ENCODE results near the gene ZCCHC13.

Gene ZCCHC13

DNA sequence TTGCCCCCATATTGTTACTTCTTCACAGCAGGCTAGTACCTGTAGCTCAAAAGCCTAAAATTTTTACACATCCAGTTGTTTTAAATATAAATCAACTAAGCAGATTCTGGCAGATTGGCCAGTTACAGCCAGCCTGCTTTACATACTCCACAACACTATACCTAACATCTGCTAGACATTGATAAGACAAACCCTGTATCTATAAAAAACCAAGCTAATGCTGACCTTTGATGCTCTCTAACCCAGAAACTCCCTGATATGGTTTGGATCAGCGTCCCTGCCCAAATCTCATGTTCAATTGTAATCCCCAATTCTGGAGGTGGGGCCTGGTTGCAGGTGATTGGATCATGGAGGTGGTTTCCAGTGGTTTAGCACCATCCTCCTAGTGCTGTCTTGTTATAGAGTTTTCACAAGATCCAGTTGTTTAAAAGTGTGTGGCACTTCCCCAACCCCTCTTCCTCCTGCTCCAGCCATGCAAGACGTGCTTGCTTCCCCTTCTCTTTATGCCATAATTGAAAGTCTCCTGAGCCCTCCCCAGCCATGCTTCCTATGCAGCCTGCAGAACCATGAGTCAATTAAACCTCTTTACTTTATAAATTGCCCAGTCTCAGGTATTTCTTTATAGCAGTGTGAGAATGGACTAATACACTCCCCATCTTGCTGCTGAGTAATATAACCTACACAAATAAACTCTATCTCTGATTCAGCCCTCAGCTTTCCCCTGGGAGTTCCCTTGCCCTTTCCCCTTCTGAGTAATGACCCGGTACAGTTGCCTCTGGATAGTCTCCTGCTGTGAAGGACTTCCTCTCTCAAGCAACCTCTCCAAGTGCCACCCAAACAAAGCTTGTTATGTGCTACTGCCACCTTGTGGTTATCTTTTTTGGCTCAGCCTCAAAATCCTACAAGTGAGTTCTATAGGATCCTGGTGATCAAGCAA lies 39.6 kb downstream of the ZCCHC13 start:
- no peak overlapping the region for H3K27ac ChIP-seq
- no peaks in the 10 kb centered on the region for H3K36me3 ChIP-seq
- H3K9me3 ChIP-seq = peaks cover 0 to 7% (median 4%) of the 10 kb centered on the region in 3 donors
- intact Hi-C loops (cut with DNase I; ENCODE audit: low total_unique reads) = loop anchor here (5.0 kb wide), 1 partner anchor 486 kb away; no protein-coding TSS in a partner anchor
- peak; percentile 47 to 66 for DNase-seq
- TF ChIP-seq, protein P1, sequence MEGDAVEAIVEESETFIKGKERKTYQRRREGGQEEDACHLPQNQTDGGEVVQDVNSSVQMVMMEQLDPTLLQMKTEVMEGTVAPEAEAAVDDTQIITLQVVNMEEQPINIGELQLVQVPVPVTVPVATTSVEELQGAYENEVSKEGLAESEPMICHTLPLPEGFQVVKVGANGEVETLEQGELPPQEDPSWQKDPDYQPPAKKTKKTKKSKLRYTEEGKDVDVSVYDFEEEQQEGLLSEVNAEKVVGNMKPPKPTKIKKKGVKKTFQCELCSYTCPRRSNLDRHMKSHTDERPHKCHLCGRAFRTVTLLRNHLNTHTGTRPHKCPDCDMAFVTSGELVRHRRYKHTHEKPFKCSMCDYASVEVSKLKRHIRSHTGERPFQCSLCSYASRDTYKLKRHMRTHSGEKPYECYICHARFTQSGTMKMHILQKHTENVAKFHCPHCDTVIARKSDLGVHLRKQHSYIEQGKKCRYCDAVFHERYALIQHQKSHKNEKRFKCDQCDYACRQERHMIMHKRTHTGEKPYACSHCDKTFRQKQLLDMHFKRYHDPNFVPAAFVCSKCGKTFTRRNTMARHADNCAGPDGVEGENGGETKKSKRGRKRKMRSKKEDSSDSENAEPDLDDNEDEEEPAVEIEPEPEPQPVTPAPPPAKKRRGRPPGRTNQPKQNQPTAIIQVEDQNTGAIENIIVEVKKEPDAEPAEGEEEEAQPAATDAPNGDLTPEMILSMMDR (IDR thresholded peaks at IDR 0.05) = peak; percentile 44 to 52
- H3K27me3 ChIP-seq = no peaks in the 10 kb centered on the region
- no peaks in the 10 kb centered on the region for H3K4me1 ChIP-seq
- H3K4me3 ChIP-seq = no peak overlapping the region

DNA sequence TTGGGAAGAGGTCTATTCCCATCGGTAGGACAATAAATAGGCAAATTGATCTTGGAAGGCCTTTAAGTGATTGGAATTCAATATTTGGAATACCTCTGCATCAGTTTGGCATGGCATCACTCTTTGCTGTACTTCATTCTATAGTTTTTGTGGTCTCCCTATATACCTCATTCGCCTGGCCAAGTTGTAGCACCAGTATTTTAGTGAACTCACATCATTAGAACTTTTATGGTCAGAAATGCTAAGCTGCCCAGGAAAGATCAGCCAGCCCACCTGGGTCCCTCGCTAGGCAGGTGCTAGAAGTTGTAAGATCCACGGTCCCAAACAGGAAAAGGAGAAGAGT lies 40.3 kb downstream of the ZCCHC13 start:
- intact Hi-C loops (cut with DNase I; ENCODE audit: low total_unique reads) = loop anchor here (5.0 kb wide), 1 partner anchor 487 kb away; no protein-coding TSS in a partner anchor
- peaks cover 0 to under 1% (median 0%) of the 10 kb centered on the region in 3 donors for H3K9me3 ChIP-seq
- H3K4me3 ChIP-seq = no peak overlapping the region
- no peak overlapping the region for H3K27ac ChIP-seq
- no peak for DNase-seq
- no peaks in the 10 kb centered on the region for H3K36me3 ChIP-seq
- H3K27me3 ChIP-seq = no peaks in the 10 kb centered on the region
- TF ChIP-seq, protein P1 (IDR thresholded peaks at IDR 0.05) = no peak
- no peaks in the 10 kb centered on the region for H3K4me1 ChIP-seq

GRCh38 chrX:74346088-74346487 lies 42.1 kb downstream of the ZCCHC13 start:
- H3K27me3 ChIP-seq = no peaks in the 10 kb centered on the region
- no peak overlapping the region for H3K27ac ChIP-seq
- no peak overlapping the region for H3K4me3 ChIP-seq
- H3K36me3 ChIP-seq = no peaks in the 10 kb centered on the region
- no peak for DNase-seq
- H3K9me3 ChIP-seq = no peaks in the 10 kb centered on the region
- intact Hi-C loops (cut with DNase I; ENCODE audit: low total_unique reads) = no loop called here
- H3K4me1 ChIP-seq = no peaks in the 10 kb centered on the region
- TF ChIP-seq, protein P1 (IDR thresholded peaks at IDR 0.05) = no peak

GRCh38 chrX:74349387-74349786 lies 45.4 kb downstream of the ZCCHC13 start:
- Histone ChIP-seq H3K27ac (no peak overlapping the region), H3K4me1 (no peaks in the 10 kb centered on the region), H3K27me3 (no peaks in the 10 kb centered on the region), H3K36me3 (no peaks in the 10 kb centered on the region), H3K4me3 (no peak overlapping the region), H3K9me3 (no peaks in the 10 kb centered on the region)
- TF ChIP-seq, protein P1 (IDR thresholded peaks at IDR 0.05) = no peak
- DNase-seq = no peak
- intact Hi-C loops (cut with DNase I; ENCODE audit: low total_unique reads) = no loop called here

GRCh38 chrX:74351760-74352159 lies 47.8 kb downstream of the ZCCHC13 start:
- no peak overlapping the region for H3K4me3 ChIP-seq
- H3K27ac ChIP-seq = no peak overlapping the region
- H3K27me3 ChIP-seq = no peaks in the 10 kb centered on the region
- no peaks in the 10 kb centered on the region for H3K36me3 ChIP-seq
- H3K9me3 ChIP-seq = no peaks in the 10 kb centered on the region
- H3K4me1 ChIP-seq = no peaks in the 10 kb centered on the region
- intact Hi-C loops (cut with DNase I; ENCODE audit: low total_unique reads) = no loop called here
- DNase-seq = no peak
- TF ChIP-seq, protein P1 (IDR thresholded peaks at IDR 0.05) = no peak
